WERI-Rb-1 (cell line): ENCODE results near the gene BCAR1.
"Not testable (repeated sequence)": the region's sequence is repeated elsewhere in the genome, so short reads cannot be mapped to it uniquely, and the experiment has no call there.

Experiments used
- DNase-seq: peaks from one replicate; pipeline ENCODE4 v3.0.0-alpha.2; 2020
- H3K27ac ChIP-seq: fragments of 250-450 bp; sonication (Bioruptor Pico); 2 replicates; pipeline ENCODE4 v1.5.1; 2020; ENCODE audit warnings: mild to moderate bottlenecking, moderate library complexity
- H3K27me3 ChIP-seq: fragments of 250-450 bp; sonication (Bioruptor Pico); 2 replicates; pipeline ENCODE4 v1.5.1; 2021; ENCODE audit warnings: mild to moderate bottlenecking, low read depth, moderate library complexity; ENCODE audit not compliant: insufficient read depth, severe bottlenecking
- H3K36me3 ChIP-seq: fragments of 250-450 bp; sonication (Bioruptor Pico); 2 replicates; pipeline ENCODE4 v1.5.1; 2020; ENCODE audit warnings: mild to moderate bottlenecking, moderate library complexity
- H3K4me3 ChIP-seq: 2 replicates; pipeline ENCODE4 v1.5.1; 2011; ENCODE audit warnings: low read depth, mild to moderate bottlenecking, control low read depth, low read length
- H3K9me3 ChIP-seq: fragments of 250-450 bp; sonication (Bioruptor Pico); 2 replicates; pipeline ENCODE4 v1.5.1; 2021; ENCODE audit warnings: mild to moderate bottlenecking, moderate library complexity; ENCODE audit not compliant: severe bottlenecking
- CTCF ChIP-seq: IDR thresholded peaks from 2 replicates; pipeline ENCODE4 v1.5.1; 2011; ENCODE audit warnings: low read depth, mild to moderate bottlenecking, control low read depth, inconsistent platforms, low read length

The BCAR1 gene

GRCh38 chr16:75226550-75227360, 24.7 kb downstream of the BCAR1 start:
- Histone ChIP-seq H3K27ac (no peak overlapping the region), H3K27me3 (no peaks in the 10 kb centered on the region), H3K36me3 (peaks cover 19% of the 10 kb centered on the region), H3K9me3 (no peaks in the 10 kb centered on the region), H3K4me3 (no peak overlapping the region)
- DNase-seq = peak; percentile 6
- no peak for TF ChIP-seq CTCF

- no peaks in the 10 kb centered on the region for H3K9me3 ChIP-seq
- TF ChIP-seq CTCF = no peak
- peaks cover 15% of the 10 kb centered on the region for H3K36me3 ChIP-seq
- no peak overlapping the region for H3K27ac ChIP-seq
- DNase-seq = no peak
- no peak overlapping the region for H3K4me3 ChIP-seq
- no peaks in the 10 kb centered on the region for H3K27me3 ChIP-seq
Measured at GRCh38 chr16:75225678-75226515, 25.5 kb downstream of the BCAR1 start.

GRCh38 chr16:75225092-75225491, 26.3 kb downstream of the BCAR1 start:
- DNase-seq = no peak
- Histone ChIP-seq H3K4me3 (no peak overlapping the region), H3K27me3 (no peaks in the 10 kb centered on the region), H3K9me3 (no peaks in the 10 kb centered on the region), H3K36me3 (peaks cover 11% of the 10 kb centered on the region), H3K27ac (no peak overlapping the region)
- TF ChIP-seq CTCF = no peak

- Histone ChIP-seq H3K27ac (no peak overlapping the region), H3K27me3 (no peaks in the 10 kb centered on the region), H3K4me3 (no peak overlapping the region), H3K9me3 (no peaks in the 10 kb centered on the region), H3K36me3 (peaks cover 5% of the 10 kb centered on the region)
- no peak for DNase-seq
- no peak for TF ChIP-seq CTCF
Measured at GRCh38 chr16:75224306-75225082, 26.9 kb downstream of the BCAR1 start.

- H3K4me3 ChIP-seq, H3K36me3 ChIP-seq, H3K27ac ChIP-seq, H3K27me3 ChIP-seq, H3K9me3 ChIP-seq, DNase-seq: not testable (repeated sequence)
Measured at GRCh38 chr16:75223129-75223528, 28.3 kb downstream of the BCAR1 start.

- DNase-seq = no peak
- no peak for TF ChIP-seq CTCF
- H3K4me3 ChIP-seq = no peak overlapping the region
- H3K27ac ChIP-seq = no peak overlapping the region
- H3K9me3 ChIP-seq = no peaks in the 10 kb centered on the region
- H3K27me3 ChIP-seq = no peaks in the 10 kb centered on the region
- H3K36me3 ChIP-seq = no peaks in the 10 kb centered on the region
Measured at GRCh38 chr16:75222271-75222783, 29.1 kb downstream of the BCAR1 start.
